Measurements from ENCODE around the gene KLF18. TPM values are rescaled to one million over a fixed set of nuclear protein-coding genes. Genes with fewer than 3 reads are reported as not detected.

KLF18 gene
- total RNA-seq, 1 donor, result not detected

DNA sequence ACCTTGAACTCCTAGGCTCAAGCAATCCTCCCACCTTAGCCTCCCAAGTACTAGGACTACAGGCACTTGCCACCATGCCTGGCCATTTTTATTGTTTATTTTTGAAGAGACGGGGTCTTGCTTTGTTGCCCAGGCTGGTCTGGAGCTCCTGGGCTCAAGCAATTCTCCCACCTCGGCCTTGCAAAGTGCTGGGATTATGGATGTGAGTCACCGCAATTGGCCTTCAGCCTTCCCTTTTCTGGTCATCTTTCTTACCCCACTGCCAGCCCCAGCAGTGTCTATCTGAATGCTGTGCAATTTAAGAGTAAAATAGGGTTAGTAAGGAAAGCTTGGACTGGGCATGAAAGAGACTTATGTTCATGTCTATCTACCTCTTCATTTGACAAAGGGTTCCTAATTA, 28.9 kb downstream of the KLF18 start:
- no peak overlapping the region for H3K4me3 ChIP-seq (ENCODE audit: low read depth, low read length)
- TF ChIP-seq, protein P1, sequence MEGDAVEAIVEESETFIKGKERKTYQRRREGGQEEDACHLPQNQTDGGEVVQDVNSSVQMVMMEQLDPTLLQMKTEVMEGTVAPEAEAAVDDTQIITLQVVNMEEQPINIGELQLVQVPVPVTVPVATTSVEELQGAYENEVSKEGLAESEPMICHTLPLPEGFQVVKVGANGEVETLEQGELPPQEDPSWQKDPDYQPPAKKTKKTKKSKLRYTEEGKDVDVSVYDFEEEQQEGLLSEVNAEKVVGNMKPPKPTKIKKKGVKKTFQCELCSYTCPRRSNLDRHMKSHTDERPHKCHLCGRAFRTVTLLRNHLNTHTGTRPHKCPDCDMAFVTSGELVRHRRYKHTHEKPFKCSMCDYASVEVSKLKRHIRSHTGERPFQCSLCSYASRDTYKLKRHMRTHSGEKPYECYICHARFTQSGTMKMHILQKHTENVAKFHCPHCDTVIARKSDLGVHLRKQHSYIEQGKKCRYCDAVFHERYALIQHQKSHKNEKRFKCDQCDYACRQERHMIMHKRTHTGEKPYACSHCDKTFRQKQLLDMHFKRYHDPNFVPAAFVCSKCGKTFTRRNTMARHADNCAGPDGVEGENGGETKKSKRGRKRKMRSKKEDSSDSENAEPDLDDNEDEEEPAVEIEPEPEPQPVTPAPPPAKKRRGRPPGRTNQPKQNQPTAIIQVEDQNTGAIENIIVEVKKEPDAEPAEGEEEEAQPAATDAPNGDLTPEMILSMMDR (IDR thresholded peaks at IDR 0.05; ENCODE audit: insufficient read depth, low read length), result no peak
- peak; percentile 14 for DNase-seq (ENCODE audit: low read depth)

DNA sequence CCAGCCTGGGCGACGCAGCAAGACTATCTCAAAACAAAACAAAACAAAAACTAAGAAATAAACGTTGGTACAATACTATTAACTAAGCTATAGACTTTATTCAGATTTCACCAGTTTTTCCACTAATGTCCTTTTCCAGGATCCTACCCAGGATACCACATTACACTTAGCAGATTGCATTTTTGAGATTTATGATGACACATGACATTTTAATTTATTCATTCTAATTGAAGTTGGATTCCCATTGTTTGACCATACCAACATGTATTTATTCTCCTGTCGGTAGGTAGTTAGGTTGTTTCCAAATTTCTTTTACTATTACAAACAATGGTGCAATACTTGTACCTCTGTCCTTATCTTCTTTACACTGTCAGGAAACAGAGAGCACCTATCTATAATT, 29.6 kb downstream of the KLF18 start:
- TF ChIP-seq, protein P1 (IDR thresholded peaks at IDR 0.05; ENCODE audit: insufficient read depth, low read length), result no peak
- no peak overlapping the region for H3K4me3 ChIP-seq (ENCODE audit: low read depth, low read length)
- no peak for DNase-seq (ENCODE audit: low read depth)

DNA sequence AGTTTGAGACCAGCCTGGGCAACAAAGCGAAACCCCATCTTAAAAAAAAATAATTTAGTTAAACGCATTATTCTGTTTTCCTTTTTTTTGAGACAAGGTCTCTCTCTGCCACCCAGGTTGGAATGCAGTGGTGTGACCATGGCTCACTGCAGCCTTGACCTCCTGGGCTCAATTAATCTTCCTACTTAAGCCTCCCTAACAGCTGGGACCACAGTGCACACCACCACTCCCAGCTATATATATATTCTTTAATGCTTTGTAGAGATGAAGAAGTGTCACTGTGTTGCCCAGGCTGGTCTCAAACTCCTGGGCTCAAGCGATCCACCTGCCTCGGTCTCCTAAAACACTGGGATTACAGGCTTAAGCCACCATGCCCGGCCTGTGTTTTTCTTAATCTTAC, 30.5 kb downstream of the KLF18 start:
- H3K4me3 ChIP-seq (ENCODE audit: low read depth, low read length), result no peak overlapping the region
- DNase-seq (ENCODE audit: low read depth), result no peak
- TF ChIP-seq, protein P1 (IDR thresholded peaks at IDR 0.05; ENCODE audit: insufficient read depth, low read length), result no peak

DNA sequence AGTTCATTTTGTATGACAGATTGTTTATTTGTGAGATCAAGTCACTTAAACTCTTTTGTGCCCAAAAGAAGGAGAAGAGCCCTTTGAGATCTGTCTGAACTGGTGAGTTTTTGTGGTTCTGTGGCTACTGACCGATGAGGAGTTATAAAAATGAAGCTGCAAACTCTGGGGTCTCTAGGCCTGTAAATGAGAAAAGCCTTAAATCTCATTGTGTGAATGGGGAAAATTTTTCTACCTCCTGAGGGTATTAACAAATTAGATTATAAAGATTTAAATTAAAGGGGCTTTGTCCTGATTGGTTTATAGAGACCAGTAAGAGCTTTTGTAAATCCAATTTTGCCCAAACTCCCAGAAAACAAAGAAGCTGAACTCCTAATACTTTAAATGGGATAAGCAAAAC, 32.5 kb downstream of the KLF18 start:
- H3K4me3 ChIP-seq (ENCODE audit: low read depth, low read length), result no peak overlapping the region
- TF ChIP-seq, protein P1 (IDR thresholded peaks at IDR 0.05; ENCODE audit: insufficient read depth, low read length), result no peak
- DNase-seq (ENCODE audit: low read depth), result no peak

DNA sequence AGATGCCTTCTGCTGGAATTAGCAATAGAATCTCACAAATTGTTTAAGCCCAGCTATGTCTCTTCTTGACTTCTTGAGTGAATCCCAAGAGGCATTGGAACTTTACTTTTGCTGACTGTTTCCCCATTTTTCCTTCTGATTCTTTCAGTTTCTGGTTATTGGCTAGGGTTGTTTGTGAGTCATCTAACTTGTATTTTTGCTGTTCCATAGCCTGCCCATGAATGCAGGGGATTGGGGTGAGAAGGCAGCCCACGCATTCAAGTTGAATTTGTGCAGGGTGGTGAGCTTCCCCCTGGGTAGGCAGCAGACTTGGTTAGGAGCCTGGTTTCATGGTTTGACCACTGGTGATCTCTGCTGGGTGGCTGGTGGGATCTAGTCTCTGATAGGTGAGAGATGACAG, 33.2 kb downstream of the KLF18 start:
- TF ChIP-seq, protein P1 (IDR thresholded peaks at IDR 0.05; ENCODE audit: insufficient read depth, low read length), result no peak
- H3K4me3 ChIP-seq (ENCODE audit: low read depth, low read length), result no peak overlapping the region
- DNase-seq (ENCODE audit: low read depth), result peak; percentile 51

DNA sequence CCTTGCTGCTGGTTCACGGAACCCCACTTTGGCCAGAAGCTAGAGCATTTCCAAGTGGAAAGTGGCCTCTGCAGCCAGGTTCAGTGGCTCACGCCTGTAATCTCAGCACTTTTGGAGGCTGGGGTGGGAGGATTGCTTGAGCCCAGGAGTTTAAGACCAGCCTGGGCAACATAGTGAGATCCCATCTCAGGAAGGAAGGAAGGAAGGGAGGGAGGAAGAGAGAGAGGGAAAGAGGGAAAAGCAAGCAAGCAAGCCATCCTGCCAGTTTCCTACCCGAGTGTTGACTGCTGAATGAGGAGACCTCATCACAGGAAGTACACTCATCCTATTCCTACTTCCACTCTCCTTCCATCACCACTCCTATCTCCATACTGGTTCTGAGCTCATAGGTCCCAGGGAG, 35.6 kb downstream of the KLF18 start:
- H3K4me3 ChIP-seq (ENCODE audit: low read depth, low read length), result no peak overlapping the region
- TF ChIP-seq, protein P1 (IDR thresholded peaks at IDR 0.05; ENCODE audit: insufficient read depth, low read length), result no peak
- no peak for DNase-seq (ENCODE audit: low read depth)

All from fibroblast of the aortic adventitia (primary cell).